Rectal smooth muscle tissue (tissue), 1 donor: ENCODE results near the gene MUC13.

Source experiments
- H3K27ac ChIP-seq: one replicate; pipeline ENCODE4 v1.7.0; 2013; ENCODE audit warnings: low read depth, low read length, inconsistent platforms
- H3K27me3 ChIP-seq: one replicate; pipeline ENCODE4 v1.7.0; 2013; ENCODE audit warnings: low read length; ENCODE audit not compliant: control insufficient read depth, insufficient read depth
- H3K36me3 ChIP-seq: one replicate; pipeline ENCODE4 v1.7.0; 2013; ENCODE audit warnings: low read length; ENCODE audit not compliant: control insufficient read depth, insufficient read depth
- H3K4me1 ChIP-seq: one replicate; pipeline ENCODE4 v1.7.0; 2013; ENCODE audit warnings: low read length; ENCODE audit not compliant: control insufficient read depth, insufficient read depth
- H3K4me3 ChIP-seq: one replicate; pipeline ENCODE4 v1.7.0; 2013; ENCODE audit warnings: low read length
- H3K9ac ChIP-seq: one replicate; pipeline ENCODE4 v1.7.0; 2013; ENCODE audit warnings: low read length

MUC13 gene

DNA sequence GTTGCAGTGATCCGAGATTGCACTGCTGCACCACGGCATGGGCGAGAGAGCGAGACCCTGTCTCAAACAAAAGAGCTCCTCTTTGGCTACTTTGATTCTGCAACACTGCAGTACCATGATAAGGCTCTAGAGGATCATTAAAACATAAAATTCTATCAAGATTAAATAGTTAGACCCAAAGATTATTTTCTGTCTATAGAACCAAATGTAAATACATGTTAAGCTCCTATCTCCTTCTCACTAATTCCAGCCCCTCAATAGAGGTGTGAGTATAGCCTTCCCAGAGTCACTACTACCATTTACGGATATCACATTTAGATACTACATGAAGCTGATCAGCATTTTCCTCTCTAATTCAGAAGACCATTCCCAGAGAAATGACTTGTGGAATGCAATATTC is 4.3 kb upstream of the MUC13 start:
- Histone ChIP-seq H3K27ac (no peak overlapping the region), H3K36me3 (no peaks in the 10 kb centered on the region), H3K9ac (no peak overlapping the region), H3K4me1 (no peaks in the 10 kb centered on the region), H3K4me3 (no peak overlapping the region), H3K27me3 (no peaks in the 10 kb centered on the region)

DNA sequence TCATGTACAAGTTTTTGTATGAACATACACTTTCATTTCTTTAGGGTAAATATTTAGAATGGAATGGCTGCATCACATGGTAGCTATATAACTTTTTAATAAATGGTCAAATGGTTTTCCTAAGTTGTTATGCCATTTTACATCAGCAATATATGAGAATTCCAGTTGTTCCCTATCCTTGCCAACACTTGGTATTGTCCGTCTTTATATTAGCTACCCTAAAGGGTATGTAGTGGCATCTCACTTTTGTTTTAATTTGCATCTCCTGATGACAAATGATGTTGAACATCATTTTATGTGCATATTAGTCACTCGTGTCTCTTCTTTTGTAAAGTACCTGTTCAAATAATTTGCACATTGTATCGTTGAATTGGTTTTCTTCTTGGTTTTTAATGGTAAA is 2.5 kb upstream of the MUC13 start:
- Histone ChIP-seq H3K27me3 (no peaks in the 10 kb centered on the region), H3K9ac (no peak overlapping the region), H3K4me3 (no peak overlapping the region), H3K4me1 (no peaks in the 10 kb centered on the region), H3K36me3 (no peaks in the 10 kb centered on the region), H3K27ac (no peak overlapping the region)

DNA sequence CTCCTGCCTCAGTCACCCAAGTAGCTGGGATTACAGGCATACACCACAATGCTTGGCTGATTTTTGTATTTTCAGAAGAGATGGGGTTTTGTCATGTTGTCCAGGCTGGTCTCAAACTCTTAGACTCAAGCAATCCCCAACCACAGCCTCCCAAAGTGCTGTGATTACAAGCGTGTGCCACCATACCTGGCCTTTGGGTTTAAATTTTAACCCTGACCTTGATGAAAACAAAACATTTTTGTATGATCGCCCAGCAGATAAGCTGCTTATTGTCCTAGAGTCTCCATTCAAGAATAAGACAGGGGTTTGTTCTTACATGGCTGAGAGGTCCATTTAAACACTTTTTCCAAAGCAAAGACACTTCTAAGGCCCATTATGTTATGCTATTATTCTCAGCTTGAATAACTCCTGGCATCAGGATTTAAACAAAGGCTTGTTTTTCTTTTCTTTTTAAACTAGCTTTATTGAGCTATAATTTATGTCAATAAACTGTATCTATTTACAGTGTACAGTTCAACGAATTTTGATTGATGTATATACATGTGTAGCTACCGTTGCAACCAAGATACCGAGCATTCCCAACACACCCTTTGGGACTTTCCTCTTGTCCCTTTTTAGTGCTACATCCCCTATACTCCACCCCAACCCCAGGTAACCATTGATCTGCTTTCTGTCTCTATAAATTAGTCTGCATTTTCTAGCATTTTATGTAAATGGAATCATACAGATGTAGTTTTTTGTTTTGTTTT is 1.4 kb upstream of the MUC13 start:
- H3K27me3 ChIP-seq = no peaks in the 10 kb centered on the region
- no peak overlapping the region for H3K4me3 ChIP-seq
- H3K9ac ChIP-seq = no peak overlapping the region
- no peaks in the 10 kb centered on the region for H3K4me1 ChIP-seq
- no peaks in the 10 kb centered on the region for H3K36me3 ChIP-seq
- H3K27ac ChIP-seq = no peak overlapping the region

- no peaks in the 10 kb centered on the region for H3K27me3 ChIP-seq
- H3K27ac ChIP-seq = no peak overlapping the region
- no peak overlapping the region for H3K4me3 ChIP-seq
- no peak overlapping the region for H3K9ac ChIP-seq
- no peaks in the 10 kb centered on the region for H3K36me3 ChIP-seq
- no peaks in the 10 kb centered on the region for H3K4me1 ChIP-seq
These were observed 713 bp upstream of the MUC13 start for GRCh38 chr3:124935264-124935663.

- no peaks in the 10 kb centered on the region for H3K27me3 ChIP-seq
- H3K4me1 ChIP-seq = no peaks in the 10 kb centered on the region
- H3K27ac ChIP-seq = no peak overlapping the region
- no peak overlapping the region for H3K9ac ChIP-seq
- H3K4me3 ChIP-seq = no peak overlapping the region
- H3K36me3 ChIP-seq = no peaks in the 10 kb centered on the region
These were observed 6.0 kb downstream of the MUC13 start for GRCh38 chr3:124928333-124929202.

- Histone ChIP-seq H3K4me3 (no peak overlapping the region), H3K36me3 (no peaks in the 10 kb centered on the region), H3K27me3 (no peaks in the 10 kb centered on the region), H3K27ac (no peak overlapping the region), H3K9ac (no peak overlapping the region), H3K4me1 (no peaks in the 10 kb centered on the region)
These were observed 6.9 kb downstream of the MUC13 start for GRCh38 chr3:124927574-124928045.

DNA sequence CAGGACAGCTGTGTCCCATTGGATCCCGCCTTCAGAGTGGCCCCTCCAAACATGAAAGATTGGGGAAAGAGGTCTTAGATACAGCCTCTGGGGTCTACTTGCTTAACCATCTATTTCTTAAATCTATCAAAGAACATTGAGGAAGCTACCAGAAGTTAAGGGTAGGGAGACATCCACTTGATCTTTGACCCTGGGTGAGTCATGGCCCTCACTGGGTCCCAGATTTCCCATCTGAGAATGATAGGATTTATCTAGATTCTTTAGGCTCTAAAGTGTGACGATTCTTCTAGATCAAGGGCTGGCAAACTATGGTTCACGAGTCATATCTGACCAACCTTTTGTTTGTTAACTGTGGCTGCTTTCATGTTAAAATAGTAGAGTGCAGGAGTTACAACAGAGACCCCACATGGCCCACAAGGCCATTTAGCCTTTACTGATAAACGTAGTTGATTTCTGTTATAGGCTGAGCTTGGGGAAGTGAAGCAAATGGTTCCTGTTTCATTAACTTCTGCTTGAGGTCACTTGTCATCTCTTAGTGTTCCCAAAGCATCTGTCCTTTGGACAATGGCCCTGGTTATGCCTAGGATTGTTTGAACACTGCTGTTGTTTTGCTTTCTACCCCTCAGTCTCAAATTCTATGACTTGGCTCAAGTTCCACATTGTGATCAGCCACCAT is 8.0 kb downstream of the MUC13 start:
- Histone ChIP-seq H3K4me1 (no peaks in the 10 kb centered on the region), H3K36me3 (no peaks in the 10 kb centered on the region), H3K27me3 (no peaks in the 10 kb centered on the region), H3K4me3 (no peak overlapping the region), H3K9ac (no peak overlapping the region), H3K27ac (no peak overlapping the region)

- Histone ChIP-seq H3K4me1 (no peaks in the 10 kb centered on the region), H3K9ac (no peak overlapping the region), H3K36me3 (no peaks in the 10 kb centered on the region), H3K27me3 (no peaks in the 10 kb centered on the region), H3K4me3 (no peak overlapping the region), H3K27ac (no peak overlapping the region)
These were observed 9.8 kb downstream of the MUC13 start for GRCh38 chr3:124924741-124925140.

- Histone ChIP-seq H3K4me1 (no peaks in the 10 kb centered on the region), H3K9ac (no peak overlapping the region), H3K4me3 (no peak overlapping the region), H3K27me3 (no peaks in the 10 kb centered on the region), H3K36me3 (no peaks in the 10 kb centered on the region), H3K27ac (no peak overlapping the region)
These were observed 10.7 kb downstream of the MUC13 start for GRCh38 chr3:124923833-124924232.

DNA sequence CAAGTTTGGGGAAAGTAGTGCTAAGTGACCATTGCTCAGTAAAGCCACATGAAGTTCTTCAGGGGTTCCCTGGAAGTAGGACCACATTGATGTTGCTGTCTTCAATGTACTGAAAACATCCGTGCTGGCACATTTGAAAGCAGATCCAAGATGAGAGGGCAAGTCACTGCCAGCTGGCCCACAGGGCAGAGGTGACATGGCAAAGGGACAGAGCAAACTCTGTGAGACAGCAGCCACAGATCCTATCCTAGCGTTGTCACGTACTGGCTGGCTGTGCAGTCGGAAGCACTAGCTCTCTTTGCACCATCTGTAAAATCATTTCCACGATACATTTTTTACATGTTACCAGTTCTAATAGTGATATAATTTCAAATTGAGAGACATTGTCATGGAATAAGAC is 13.8 kb downstream of the MUC13 start:
- H3K27me3 ChIP-seq = no peaks in the 10 kb centered on the region

DNA sequence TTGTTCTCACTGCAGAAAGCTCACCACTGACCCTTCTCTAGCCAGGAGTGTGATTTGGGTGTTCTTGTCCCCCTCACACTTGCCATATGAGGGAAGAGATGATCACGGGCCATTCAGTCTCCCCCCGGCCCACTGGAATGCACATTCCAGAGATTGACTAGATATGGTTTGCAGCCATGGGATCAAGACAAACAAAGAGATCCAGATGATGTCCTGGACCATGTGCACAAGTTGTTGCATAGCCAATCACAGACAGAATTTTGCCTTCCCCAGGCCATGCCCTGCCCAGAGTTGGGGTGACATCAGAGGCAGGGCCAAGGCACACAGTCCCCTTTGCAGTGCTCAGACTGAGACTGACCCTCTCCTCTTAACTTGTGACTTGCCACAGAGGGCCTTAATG is 14.8 kb downstream of the MUC13 start:
- Histone ChIP-seq H3K27ac (no peak overlapping the region), H3K4me3 (no peak overlapping the region), H3K4me1 (no peaks in the 10 kb centered on the region), H3K36me3 (no peaks in the 10 kb centered on the region), H3K9ac (no peak overlapping the region), H3K27me3 (no peaks in the 10 kb centered on the region)

More for the DNA sequence above, 13.8 kb downstream of the MUC13 start:
- Histone ChIP-seq H3K27ac (no peak overlapping the region), H3K9ac (no peak overlapping the region), H3K4me1 (no peaks in the 10 kb centered on the region), H3K36me3 (no peaks in the 10 kb centered on the region), H3K4me3 (no peak overlapping the region)

GRCh38 chr3:124918524-124918923 is 16.0 kb downstream of the MUC13 start:
- H3K36me3 ChIP-seq = no peaks in the 10 kb centered on the region
- no peak overlapping the region for H3K4me3 ChIP-seq
- no peaks in the 10 kb centered on the region for H3K4me1 ChIP-seq
- H3K27ac ChIP-seq = no peak overlapping the region
- no peak overlapping the region for H3K9ac ChIP-seq
- H3K27me3 ChIP-seq = no peaks in the 10 kb centered on the region
